Peyer's patch (tissue), 4 donors: ENCODE measurements around the gene ADGRL4.

Experiments used
- POLR2A ChIP-seq, 2 donors: fragments of 450-650 bp; IDR thresholded peaks; one replicate each; pipeline ENCODE4 v1.5.1; 2017; ENCODE audit warnings: antibody characterized with exemption in 2 of 2, mild to moderate bottlenecking in 2 of 2, moderate library complexity in 2 of 2
- TF ChIP-seq, protein P1 (sequence below), 6 experiments: fragments of 450-650 bp in 4 of 6; fragments of 200-600 bp in 2 of 6; sonication (generic) in 1 of 6; IDR thresholded peaks; one replicate each; pipeline ENCODE4 v1.5.1; 2017 to 2019; ENCODE audit warnings: antibody characterized with exemption in 6 of 6, mild to moderate bottlenecking in 3 of 6, moderate library complexity in 1 of 6

GRCh38 chr1:79037085-79037484 lies 30.6 kb upstream of the ADGRL4 start:
- no peak for TF ChIP-seq POLR2A (IDR thresholded peaks at IDR 0.05)
- TF ChIP-seq, protein P1, sequence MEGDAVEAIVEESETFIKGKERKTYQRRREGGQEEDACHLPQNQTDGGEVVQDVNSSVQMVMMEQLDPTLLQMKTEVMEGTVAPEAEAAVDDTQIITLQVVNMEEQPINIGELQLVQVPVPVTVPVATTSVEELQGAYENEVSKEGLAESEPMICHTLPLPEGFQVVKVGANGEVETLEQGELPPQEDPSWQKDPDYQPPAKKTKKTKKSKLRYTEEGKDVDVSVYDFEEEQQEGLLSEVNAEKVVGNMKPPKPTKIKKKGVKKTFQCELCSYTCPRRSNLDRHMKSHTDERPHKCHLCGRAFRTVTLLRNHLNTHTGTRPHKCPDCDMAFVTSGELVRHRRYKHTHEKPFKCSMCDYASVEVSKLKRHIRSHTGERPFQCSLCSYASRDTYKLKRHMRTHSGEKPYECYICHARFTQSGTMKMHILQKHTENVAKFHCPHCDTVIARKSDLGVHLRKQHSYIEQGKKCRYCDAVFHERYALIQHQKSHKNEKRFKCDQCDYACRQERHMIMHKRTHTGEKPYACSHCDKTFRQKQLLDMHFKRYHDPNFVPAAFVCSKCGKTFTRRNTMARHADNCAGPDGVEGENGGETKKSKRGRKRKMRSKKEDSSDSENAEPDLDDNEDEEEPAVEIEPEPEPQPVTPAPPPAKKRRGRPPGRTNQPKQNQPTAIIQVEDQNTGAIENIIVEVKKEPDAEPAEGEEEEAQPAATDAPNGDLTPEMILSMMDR (IDR thresholded peaks at IDR 0.05) = no peak
